Common myeloid progenitor, CD34-positive (primary cell): ENCODE measurements around the gene NFAT5.

Source experiments
- CTCF ChIA-PET: fragments of 350-600 bp; sonication (Branson Sonifier 250); formaldehyde crosslinking; loops from one replicate; lab custom pipeline; 2021; ENCODE audit warnings: antibody characterized with exemption; lab: Charles Lee
- POLR2A ChIA-PET: fragments of 350-600 bp; sonication (Branson Sonifier 250); formaldehyde crosslinking; loops from one replicate; lab custom pipeline; 2021; ENCODE audit warnings: antibody characterized with exemption; lab: Charles Lee
- DNase-seq, 3 donors: peaks; one replicate each; pipeline versions ENCODE4 v3.0.0 to v3.0.0-alpha.2; 2013
- H3K27ac ChIP-seq, 2 experiments: 1 replicate in 1 of 2; 2 replicates in 1 of 2; pipeline ENCODE4 v1.7.0; 2013; ENCODE audit warnings: inconsistent platforms in 2 of 2, low read length in 2 of 2, mild to moderate bottlenecking in 2 of 2, low read depth in 1 of 2, moderate library complexity in 1 of 2; ENCODE audit not compliant: severe bottlenecking in 2 of 2, insufficient read depth in 1 of 2, poor library complexity in 1 of 2
- H3K27me3 ChIP-seq, 5 experiments: replicated peaks in 2 of 5; 1 replicate in 3 of 5; 2 replicates in 2 of 5; pipeline versions ENCODE4 v1.6.1 to v1.7.0; 2013; ENCODE audit warnings: low read length in 4 of 5, mild to moderate bottlenecking in 2 of 5, moderate library complexity in 2 of 5, inconsistent platforms in 1 of 5; ENCODE audit not compliant: insufficient read depth in 5 of 5, control insufficient read depth in 4 of 5
- H3K36me3 ChIP-seq, 4 experiments: 1 replicate in 2 of 4; 2 replicates in 2 of 4; pipeline versions ENCODE4 v1.6.1 to v1.7.0; 2013; ENCODE audit warnings: low read length in 3 of 4, control low read depth in 1 of 4, mild to moderate bottlenecking in 1 of 4; ENCODE audit not compliant: control insufficient read depth in 4 of 4, insufficient read depth in 4 of 4
- H3K4me1 ChIP-seq, 4 experiments: 1 replicate in 3 of 4; 2 replicates in 1 of 4; pipeline versions ENCODE4 v1.6.1 to v1.7.1; 2013; ENCODE audit warnings: low read length in 3 of 4, mild to moderate bottlenecking in 3 of 4, control low read depth in 1 of 4, inconsistent platforms in 1 of 4, moderate library complexity in 1 of 4; ENCODE audit not compliant: control insufficient read depth in 4 of 4, insufficient read depth in 4 of 4; ENCODE audit errors: control extremely low read depth in 1 of 4
- H3K4me3 ChIP-seq, 7 experiments: 1 replicate in 4 of 7; 2 replicates in 3 of 7; pipeline versions ENCODE4 v1.5.1 to v1.7.0; 2013; ENCODE audit warnings: mild to moderate bottlenecking in 7 of 7, low read length in 6 of 7, moderate library complexity in 6 of 7, inconsistent platforms in 2 of 7, low read depth in 2 of 7, control low read depth in 1 of 7; ENCODE audit not compliant: insufficient read depth in 4 of 7, control insufficient read depth in 1 of 7; ENCODE audit errors: extremely low read depth in 1 of 7
- H3K9me3 ChIP-seq, 5 experiments: 1 replicate in 4 of 5; 2 replicates in 1 of 5; pipeline versions ENCODE4 v1.6.1 to v1.7.1; 2013; ENCODE audit warnings: low read length in 4 of 5, mild to moderate bottlenecking in 2 of 5, inconsistent platforms in 1 of 5, low read depth in 1 of 5, moderate library complexity in 1 of 5; ENCODE audit not compliant: control insufficient read depth in 4 of 5, insufficient read depth in 2 of 5; ENCODE audit errors: control extremely low read depth in 1 of 5
- WGBS: methylation state at CpG from one replicate; pipeline ENCODE4 v1.1.5; 2013; ENCODE audit not compliant: insufficient coverage; 5-methylcytosine and 5-hydroxymethylcytosine counted together

NFAT5 gene

GRCh38 chr16:69563605-69564580 lies 1.9 kb upstream of the NFAT5 start:
- CTCF ChIA-PET, result interaction anchor here (0.6 to 2.2 kb wide), 11 partner anchors 17 to 168 kb away, joined by 3 to 11 read pairs (median 5); no protein-coding TSS in a partner anchor
- peak overlapping the region in 6 of 7 experiments; percentile 70 to 97 (median 89) for H3K4me3 ChIP-seq
- WGBS, result 58% methylated on average over 9 of the region's 13 CpGs
- DNase-seq, result peak; percentile 80 to 89 (median 88)
- H3K27ac ChIP-seq, result peak overlapping the region; percentile 92 to 96
- no peaks in the 10 kb centered on the region for H3K36me3 ChIP-seq
- POLR2A ChIA-PET, result interaction anchor here (0.8 to 1.2 kb wide), 5 partner anchors 82 to 169 kb away, joined by 3 to 5 read pairs (median 3); partner anchors contain the start of gene CYB5B
- H3K4me1 ChIP-seq, result peaks cover 17 to 39% (median 30%) of the 10 kb centered on the region in 4 experiments
- H3K9me3 ChIP-seq, result no peaks in the 10 kb centered on the region
- no peaks in the 10 kb centered on the region for H3K27me3 ChIP-seq

- no peaks in the 10 kb centered on the region for H3K27me3 ChIP-seq
- ChIA-PET POLR2A (interaction anchor here (0.8 to 1.2 kb wide), 4 partner anchors 83 to 171 kb away, joined by 3 to 5 read pairs (median 3); partner anchors contain the start of gene CYB5B), CTCF (interaction anchor here (0.8 to 2.2 kb wide), 10 partner anchors 9 to 169 kb away, joined by 3 to 11 read pairs (median 4); no protein-coding TSS in a partner anchor)
- H3K9me3 ChIP-seq, result no peaks in the 10 kb centered on the region
- peak overlapping the region; percentile 92 to 96 for H3K27ac ChIP-seq
- H3K4me3 ChIP-seq, result peak overlapping the region; percentile 54 to 97 (median 88)
- H3K36me3 ChIP-seq, result peaks cover 0 to 3% (median 0%) of the 10 kb centered on the region in 4 experiments
- under 1% methylated on average over 26 of the region's 31 CpGs for WGBS
- H3K4me1 ChIP-seq, result peaks cover 17 to 48% (median 34%) of the 10 kb centered on the region in 4 experiments
- peak in 2 of 3 donors; percentile 7 to 10 for DNase-seq
Observed at GRCh38 chr16:69564845-69565670, 708 bp upstream of the NFAT5 start.

- CTCF ChIA-PET, result interaction anchor here (1.0 to 1.5 kb wide), 3 partner anchors 10 to 124 kb away, joined by 3 to 4 read pairs (median 4); no protein-coding TSS in a partner anchor
- H3K27me3 ChIP-seq, result no peaks in the 10 kb centered on the region
- DNase-seq, result peak; percentile 12 to 43 (median 27)
- POLR2A ChIA-PET, result no interaction called here
- no peaks in the 10 kb centered on the region for H3K9me3 ChIP-seq
- WGBS, result under 1% methylated on average over 52 of the region's 75 CpGs
- H3K27ac ChIP-seq, result peak overlapping the region; percentile 90 to 91
- peaks cover 0 to 3% (median 1%) of the 10 kb centered on the region in 4 experiments for H3K36me3 ChIP-seq
- peaks cover 17 to 48% (median 34%) of the 10 kb centered on the region in 4 experiments for H3K4me1 ChIP-seq
- H3K4me3 ChIP-seq, result peak overlapping the region; percentile 86 to 99 (median 88)
Observed at GRCh38 chr16:69566240-69566980, 644 bp downstream of the NFAT5 start.

- H3K9me3 ChIP-seq, result no peaks in the 10 kb centered on the region
- H3K4me1 ChIP-seq, result peaks cover 17 to 48% (median 34%) of the 10 kb centered on the region in 4 experiments
- ChIA-PET CTCF (interaction anchor here (0.6 to 1.5 kb wide), 4 partner anchors 10 to 374 kb away, joined by 3 to 4 read pairs (median 4); no protein-coding TSS in a partner anchor), POLR2A (no interaction called here)
- peaks cover 0 to 3% (median 1%) of the 10 kb centered on the region in 4 experiments for H3K36me3 ChIP-seq
- H3K27me3 ChIP-seq, result no peaks in the 10 kb centered on the region
- H3K4me3 ChIP-seq, result peak overlapping the region; percentile 86 to 99 (median 88)
- WGBS, result 0% methylated on average over 4 of the region's 9 CpGs
- H3K27ac ChIP-seq, result peak overlapping the region; percentile 90 to 91
- peak; percentile 61 to 75 (median 68) for DNase-seq
Observed at GRCh38 chr16:69566981-69567680, 1.4 kb downstream of the NFAT5 start.

- DNase-seq, result no peak
- ChIA-PET CTCF (interaction anchor here (0.6 to 1.2 kb wide), 5 partner anchors 9 to 172 kb away, joined by 3 to 5 read pairs (median 3); no protein-coding TSS in a partner anchor), POLR2A (no interaction called here)
- Histone ChIP-seq H3K4me3 (no peak overlapping the region), H3K36me3 (peaks cover 0 to 3% (median 3%) of the 10 kb centered on the region in 4 experiments), H3K9me3 (no peaks in the 10 kb centered on the region), H3K27ac (peak overlapping the region in 1 of 2 experiments; percentile 11), H3K27me3 (no peaks in the 10 kb centered on the region), H3K4me1 (peaks cover 15 to 43% (median 31%) of the 10 kb centered on the region in 4 experiments)
- WGBS, result no CpG with 5 or more reads among the region's 2 CpGs
Observed at GRCh38 chr16:69568676-69569075, 2.9 kb downstream of the NFAT5 start.
